Measurements from ENCODE around the gene NPAT.
A peak's percentile ranks its signal among the peaks of the same experiment; 100 is the strongest.

NPAT gene

DNA sequence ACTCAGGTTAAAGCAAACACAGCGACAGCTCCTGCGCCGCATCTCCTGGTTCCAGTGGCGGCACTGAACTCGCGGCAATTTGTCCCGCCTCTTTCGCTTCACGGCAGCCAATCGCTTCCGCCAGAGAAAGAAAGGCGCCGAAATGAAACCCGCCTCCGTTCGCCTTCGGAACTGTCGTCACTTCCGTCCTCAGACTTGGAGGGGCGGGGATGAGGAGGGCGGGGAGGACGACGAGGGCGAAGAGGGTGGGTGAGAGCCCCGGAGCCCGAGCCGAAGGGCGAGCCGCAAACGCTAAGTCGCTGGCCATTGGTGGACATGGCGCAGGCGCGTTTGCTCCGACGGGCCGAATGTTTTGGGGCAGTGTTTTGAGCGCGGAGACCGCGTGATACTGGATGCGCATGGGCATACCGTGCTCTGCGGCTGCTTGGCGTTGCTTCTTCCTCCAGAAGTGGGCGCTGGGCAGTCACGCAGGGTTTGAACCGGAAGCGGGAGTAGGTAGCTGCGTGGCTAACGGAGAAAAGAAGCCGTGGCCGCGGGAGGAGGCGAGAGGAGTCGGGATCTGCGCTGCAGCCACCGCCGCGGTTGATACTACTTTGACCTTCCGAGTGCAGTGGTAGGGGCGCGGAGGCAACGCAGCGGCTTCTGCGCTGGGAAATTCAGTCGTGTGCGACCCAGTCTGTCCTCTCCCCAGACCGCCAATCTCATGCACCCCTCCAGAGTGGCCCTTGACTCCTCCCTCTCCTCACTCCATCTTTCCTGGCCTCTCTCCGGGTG lies at the start of gene NPAT, which contains the start of gene ATM:
Gene NPAT, minus strand, starts transcription at position 65 of the 774 bp plus-strand sequence. CDS start 102 bp downstream, outside the sequence.
Gene ATM, plus strand, starts transcription at position 494 of the 774 bp plus-strand sequence. CDS start 4,558 bp downstream, outside the sequence.
- DNase-seq: peak; percentile 96 to 99

DNA sequence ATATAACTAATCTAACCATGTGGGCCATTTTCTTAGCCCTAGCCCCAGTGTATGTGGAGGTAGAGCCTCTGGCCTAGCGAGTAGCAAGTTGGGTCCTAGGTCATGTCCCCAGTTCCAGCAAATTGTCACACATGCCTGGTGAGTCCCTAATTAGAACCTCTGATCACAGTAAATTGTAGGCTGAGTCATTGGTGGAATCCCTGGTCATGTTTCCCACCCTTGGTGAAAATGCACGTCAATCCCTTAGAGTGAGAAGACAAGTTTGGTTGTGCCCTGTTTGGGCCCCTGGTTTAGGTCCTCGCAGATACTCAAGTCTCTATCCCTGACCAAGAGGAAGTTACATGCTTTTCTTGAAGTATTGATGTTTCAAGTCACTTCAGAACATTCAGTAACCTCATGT lies 47.1 kb upstream of the NPAT start:
- DNase-seq: no peak

DNA sequence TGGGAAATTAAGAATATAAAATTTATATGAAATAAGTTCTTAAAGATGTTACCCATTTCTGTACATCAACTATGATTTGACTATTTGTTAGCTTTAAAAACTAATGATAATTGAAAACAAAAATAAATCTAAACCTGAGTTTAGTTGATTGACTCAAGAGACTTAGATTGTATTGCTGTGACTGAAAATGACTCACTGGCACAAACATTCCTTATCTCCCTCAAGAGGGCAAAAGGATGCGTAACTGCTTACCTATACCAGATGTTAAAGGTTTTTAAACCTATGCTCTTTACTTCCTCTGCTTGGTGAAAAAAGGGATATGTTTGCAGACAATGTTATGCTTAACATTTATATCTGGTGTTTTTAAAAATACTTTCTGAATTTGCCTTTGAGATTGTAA lies 30.7 kb upstream of the NPAT start:
- no peak for DNase-seq

DNA sequence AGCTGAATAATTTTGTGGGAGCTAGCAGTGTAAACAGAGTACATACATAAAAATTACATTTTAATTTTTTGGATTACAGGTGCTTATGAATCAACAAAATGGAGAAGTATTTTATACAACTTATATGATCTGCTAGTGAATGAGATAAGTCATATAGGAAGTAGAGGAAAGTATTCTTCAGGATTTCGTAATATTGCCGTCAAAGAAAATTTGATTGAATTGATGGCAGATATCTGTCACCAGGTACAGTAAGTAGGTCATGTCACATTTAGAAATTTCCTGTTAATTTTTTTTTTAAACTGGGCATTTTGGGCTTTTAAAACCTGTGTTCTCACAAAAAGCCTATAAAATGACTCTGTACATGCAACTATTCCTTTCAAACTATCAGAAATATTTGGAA lies 24.4 kb upstream of the NPAT start:
- no peak for DNase-seq

DNA sequence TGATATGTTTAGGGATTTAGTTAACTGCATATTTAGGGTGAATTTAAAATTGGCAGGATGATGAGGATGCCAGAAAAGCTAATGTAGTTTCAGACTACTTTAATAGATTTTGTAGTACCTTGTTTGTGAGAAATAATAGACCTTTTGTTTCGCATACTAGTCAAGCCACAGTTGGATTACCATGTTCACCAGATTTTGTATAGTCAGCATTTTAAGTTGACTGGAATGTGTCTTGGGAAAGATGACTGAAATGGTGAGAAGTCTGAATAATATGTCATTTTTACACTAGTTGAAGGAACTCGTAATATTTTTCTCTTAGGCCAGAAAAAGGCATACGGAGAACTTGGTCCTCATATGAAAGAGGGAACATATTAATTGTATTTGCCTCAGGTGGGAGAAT lies 23.9 kb upstream of the NPAT start:
- no peak for DNase-seq

DNA sequence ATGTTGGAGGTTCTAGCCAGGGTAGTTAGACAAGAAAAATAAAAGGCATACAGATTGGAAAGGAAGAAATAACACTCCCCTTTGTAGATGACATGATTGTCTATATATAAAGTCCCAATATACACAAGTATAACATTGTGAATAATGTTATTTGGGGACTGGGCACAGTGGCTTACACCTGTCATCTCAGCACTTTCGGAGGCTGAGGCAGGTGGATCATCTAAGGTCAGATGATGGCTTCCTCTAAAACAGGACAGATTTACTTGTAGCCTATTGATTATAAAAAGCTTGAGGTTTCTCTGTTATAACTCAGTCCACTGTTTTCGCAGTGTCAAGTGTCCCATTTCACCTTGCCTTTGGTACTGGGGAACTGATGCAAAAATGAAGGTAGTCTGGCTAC lies 20.0 kb upstream of the NPAT start:
- DNase-seq: no peak

DNA sequence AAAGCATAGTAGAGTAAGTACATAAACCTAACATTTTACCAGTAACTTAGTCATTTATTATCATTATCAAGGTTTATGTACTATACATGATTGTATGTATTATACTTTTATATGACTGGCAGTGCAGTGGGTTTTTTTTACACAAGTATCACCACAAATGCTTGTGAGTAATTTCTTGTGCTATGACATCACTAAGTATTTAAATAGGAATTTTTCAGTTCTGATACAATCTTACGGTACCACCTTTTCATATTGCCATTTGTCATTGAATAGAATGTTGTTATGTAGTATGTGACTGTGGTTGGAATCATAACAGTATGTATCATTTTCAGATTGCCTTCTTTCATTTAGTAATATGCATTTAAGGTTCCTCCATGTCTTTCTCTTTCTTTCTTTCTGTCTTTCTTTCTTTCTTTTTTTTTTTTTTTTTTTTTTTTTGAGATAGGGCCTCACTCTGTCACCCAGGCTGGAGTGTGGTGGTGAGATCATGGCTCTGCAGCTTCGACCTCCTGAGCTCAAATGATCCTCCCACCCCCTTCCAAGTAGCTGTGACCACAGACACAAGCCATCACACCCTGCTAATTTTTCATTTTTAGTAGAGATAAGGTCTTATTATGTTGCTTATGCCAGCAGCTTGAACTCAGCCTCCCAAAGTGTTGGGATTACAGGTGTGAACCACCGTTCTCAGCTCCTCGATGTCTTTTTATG lies 19.0 kb upstream of the NPAT start:
- no peak for DNase-seq

DNA sequence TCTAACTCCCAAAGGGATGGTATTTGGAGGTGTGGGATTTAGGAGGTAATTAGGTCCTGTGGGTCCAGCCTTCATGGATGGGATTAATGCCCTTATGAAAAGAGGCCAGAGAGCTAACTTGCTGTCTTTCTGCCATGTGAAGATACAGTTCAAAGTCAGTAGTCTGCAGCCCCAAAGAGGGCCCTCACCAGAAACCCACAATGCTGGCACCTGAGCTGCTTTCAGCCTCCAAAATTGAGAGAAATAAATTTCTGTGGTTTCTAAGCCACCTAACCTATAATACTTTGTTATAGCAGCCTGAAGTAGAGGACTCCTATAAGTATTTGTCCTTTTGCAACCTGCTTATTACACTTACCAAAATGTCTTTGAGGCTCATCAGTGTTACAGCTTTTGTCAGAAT lies 16.6 kb upstream of the NPAT start:
- no peak for DNase-seq

DNA sequence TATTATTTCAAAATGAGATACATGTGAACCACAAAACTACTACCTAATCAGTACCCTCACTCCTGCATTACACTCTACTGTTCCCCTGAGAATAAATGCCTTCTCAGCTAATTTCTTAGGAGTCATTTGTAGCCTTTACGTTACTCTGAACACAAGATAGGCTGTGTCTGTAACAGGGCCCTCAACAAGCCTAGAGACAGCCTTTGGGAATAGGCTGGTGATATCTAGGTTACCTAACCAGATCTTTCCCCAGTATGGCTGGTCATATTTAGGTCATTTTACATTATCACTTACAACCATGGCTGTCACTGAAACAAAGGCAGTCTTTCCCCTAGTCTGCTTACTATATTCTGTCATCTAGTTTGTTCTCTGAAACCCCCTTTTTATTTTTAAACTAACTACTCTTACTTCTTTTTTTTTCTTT lies 14.6 kb upstream of the NPAT start:
- no peak for DNase-seq

DNA sequence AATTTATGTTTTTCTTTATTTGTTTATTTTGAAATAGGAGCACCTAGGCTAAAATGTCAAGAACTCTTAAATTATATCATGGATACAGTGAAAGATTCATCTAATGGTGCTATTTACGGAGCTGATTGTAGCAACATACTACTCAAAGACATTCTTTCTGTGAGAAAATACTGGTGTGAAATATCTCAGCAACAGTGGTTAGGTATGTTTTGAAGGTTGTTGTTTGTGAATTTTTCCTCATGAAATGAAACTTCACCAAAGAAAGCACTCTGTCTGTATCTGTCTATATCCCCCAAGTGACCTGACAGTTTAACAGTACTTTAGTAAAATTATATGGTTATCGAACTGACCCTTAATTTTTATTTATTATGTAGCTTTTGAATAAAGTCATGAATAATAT lies 13.2 kb upstream of the NPAT start:
- no peak for DNase-seq

DNA sequence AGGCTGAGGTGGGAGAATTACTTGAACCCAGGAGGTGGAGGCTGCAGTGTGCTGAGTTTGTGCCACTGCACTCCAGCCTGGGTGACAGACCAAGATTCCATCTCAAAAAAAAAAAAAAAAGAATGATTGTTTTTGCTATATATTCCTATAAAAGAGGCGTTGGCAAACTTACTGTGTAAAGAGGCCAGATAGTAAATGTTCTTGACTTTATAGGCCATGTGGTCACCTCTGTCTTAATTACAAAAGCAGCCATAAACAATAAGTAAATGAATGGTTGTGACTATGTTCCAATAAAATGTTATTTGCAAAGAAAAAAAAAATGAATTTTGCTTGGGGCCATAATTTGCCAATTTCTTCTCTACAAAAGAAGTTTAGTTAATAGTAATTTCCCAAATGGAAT lies 12.8 kb upstream of the NPAT start:
- no peak for DNase-seq

DNA sequence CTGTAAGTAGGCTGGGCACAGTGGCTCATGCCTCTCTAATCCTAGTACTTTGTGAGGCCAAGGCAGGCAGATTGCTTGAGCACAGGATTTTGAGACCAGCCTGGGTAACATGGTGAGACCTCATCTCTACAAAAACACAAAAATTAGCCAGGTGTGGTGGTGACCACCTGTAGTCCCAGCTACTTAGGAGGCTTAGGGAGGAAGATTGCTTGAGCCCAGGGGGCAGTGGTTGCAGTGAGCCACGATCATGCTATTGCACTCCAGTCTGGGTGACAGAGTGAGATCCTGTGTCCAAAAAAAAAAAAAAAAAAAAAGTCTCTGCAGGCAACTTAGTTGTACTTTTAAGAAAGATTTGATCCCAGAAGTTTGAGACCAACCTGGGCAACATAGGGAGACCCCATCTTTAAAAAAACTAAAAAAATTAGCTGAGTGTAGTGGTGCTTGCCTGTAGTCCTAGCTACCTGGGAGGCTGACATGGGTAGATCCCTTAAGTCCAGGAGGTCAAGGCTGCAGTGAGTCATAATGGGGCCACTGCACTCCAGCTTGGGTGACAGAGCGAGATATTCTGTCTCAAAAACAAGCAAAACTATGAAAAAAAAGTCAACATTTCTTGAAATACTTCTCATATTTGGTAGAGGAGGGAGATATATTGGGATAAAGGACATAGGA lies 11.0 kb upstream of the NPAT start:
- DNase-seq: no peak

DNA sequence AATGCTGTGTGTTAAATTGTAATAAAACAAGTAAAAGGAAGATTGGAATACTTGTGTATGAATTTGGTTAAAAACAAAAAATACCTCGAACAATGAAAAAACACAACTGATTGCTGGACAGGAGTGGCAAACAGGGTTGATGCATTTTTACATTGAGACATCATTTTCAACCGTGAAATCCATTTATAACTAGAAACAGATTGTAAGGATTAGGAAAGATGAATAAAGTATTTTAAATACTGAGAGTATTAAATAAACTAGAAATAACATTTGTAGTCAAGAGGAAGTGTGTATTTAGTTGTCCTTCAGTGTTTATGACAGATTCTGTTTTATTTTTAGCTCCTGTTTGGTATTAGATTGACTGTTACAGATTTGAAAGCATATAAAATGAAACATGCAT lies 5.8 kb upstream of the NPAT start:
- DNase-seq: no peak

DNA sequence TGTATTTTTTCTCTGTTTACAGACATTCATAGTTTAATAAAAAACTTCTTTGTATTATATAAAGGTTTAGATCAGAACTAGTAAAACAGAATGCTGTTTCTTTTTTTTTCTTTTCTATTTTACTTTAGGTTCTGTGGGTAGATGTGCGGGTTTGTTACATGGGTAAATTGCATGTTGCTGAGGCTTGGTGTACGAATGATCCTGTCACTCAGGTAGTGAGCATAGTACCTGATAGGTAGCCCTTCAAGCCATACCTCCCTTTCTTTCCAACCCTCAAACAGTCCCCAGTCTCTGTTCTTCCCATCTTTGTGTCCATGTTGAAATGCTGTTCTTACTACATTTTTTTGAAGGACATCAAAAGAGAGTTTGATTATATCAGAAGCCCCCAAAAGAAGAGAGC lies 3.6 kb upstream of the NPAT start:
- no peak for DNase-seq

DNA sequence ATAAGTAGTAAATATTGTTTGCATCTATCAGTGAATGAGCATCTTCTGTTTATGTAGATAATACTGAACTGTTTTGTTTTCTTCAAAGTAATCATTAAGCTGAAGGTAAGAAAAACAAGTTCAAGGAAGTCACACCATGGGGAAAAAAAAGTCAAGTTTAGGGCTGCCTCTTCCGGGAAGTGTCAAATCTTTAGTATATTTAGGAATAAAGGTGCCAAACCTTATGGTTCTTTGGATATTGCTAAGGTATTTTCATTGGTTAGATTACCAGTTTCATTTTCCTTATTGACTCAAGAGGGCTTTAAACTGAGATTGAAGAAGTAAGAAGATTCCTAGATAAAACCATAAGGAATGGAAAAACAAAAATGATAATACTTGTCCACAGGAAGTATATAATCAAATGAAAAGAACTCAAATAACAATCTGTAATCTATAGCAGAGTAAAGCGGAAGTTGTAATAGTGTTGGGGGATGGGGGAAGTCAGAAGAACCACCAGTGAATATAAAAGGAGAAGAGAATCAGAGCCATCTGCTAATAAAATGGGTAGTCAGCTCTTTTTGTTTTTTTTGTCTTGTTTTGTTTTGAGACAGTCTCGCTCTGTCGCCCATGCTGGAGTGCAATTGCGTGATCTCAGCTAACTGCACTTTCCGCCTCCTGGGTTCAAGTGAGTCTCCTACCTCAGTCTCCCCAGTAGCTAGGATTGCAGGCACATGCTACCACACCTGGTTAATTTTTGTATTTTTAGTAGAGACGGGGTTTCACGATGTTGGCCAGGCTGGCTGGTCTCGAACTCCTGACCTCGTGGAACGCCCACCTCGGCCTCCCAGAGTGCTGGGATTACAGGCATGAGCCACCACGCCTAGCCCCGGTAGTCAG lies 2.7 kb upstream of the NPAT start:
- no peak for DNase-seq

DNA sequence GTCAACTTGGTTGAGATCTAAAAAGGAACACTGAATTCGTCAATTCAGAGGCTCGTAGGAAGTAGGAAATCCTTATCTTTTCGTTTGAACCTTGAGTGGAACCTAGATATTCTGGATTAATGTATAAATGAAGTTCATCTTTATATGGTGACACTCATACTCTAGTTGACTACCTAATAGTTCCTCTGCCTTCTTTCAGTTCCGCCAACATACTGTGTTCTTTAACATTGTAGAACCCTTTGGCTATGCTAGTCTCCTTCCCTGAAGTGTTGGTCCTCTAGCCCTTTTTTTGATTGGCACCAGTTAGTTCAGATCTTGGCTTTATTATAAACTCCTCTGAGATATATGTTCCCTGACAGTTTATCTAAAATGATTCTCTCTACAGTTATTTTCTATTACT lies 1.9 kb upstream of the NPAT start:
- DNase-seq: no peak

DNA sequence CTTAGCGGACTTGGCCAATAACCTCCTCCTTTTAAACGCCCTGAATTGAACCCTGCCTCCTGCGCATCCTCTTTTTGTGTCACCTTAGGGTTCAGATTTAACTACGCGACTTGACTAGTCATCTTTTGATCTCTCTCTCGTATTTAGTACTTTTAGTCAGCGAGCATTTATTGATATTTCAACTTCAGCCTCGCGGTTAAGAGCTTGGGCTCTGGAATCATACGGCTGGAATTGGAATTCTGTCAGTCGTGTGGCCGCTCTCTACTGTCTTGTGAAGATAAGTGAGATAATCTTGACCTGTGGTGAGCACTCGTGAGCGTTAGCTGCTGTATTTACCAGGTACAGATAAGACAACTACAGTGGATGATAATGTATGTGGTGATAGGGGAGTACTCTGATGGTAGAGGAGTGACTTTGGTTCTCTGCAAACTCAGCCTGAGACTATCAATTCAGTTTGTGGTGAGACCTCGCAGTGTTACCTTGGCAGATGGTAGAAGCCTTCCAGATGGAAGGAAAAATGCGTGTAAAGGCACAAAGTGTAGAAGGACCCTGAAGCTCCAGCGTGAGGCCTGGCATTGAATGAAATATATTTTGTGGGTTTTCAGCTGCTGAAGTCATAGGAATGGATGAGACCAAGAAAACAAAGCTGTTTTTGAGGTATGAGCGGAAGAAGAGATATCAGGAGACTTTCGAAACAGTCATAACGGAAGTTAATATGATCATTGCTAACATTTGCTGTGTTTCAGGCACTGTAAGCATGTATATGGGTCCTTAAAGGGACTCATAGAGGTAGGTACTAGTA lies 1.1 kb upstream of the NPAT start:
- no peak for DNase-seq

DNA sequence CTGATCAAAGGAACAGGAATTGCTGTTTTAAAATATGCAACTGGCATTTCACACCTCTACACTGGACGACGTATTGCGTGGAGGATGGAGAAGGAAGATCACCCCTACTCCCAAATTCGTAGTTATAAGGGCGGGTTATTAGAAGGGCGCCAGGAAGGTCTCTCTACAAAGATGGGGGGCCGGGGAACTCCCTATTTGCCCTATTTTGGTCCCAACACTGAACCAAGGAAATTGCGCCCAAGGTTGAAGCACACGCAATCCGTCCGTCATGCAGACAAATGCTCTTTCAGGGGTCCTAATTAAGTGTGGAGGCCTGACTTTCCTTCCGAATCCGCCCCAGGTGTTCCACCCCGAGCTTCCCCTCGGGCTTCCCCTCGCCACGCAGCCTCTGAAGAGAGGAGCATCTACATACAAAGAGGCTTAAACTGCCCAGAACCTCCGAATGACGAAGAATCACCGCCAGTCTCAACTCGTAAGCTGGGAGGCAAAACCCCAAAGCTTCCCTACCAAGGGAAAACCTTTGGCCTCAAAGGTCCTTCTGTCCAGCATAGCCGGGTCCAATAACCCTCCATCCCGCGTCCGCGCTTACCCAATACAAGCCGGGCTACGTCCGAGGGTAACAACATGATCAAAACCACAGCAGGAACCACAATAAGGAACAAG lies 396 bp downstream of the NPAT start:
- DNase-seq: no peak

DNA sequence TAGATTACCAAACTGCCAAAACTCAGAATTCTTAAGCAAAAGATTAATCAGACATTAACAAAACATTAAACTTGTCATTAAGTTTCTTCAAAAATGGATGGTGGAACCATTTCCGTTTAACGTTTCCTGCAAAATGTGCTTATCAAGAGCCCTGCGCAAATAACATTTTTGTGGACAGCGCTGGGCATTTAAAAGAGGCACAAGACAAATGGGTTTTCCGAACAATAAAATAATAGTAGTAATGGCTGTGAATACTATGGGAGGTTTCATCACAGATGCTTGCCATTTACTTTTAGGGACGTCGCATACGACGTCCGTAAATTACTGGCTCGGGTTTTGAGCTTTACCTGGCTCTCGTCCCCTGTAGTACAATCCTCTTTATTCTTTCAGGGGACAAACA lies 1.1 kb downstream of the NPAT start:
- no peak for DNase-seq

DNA sequence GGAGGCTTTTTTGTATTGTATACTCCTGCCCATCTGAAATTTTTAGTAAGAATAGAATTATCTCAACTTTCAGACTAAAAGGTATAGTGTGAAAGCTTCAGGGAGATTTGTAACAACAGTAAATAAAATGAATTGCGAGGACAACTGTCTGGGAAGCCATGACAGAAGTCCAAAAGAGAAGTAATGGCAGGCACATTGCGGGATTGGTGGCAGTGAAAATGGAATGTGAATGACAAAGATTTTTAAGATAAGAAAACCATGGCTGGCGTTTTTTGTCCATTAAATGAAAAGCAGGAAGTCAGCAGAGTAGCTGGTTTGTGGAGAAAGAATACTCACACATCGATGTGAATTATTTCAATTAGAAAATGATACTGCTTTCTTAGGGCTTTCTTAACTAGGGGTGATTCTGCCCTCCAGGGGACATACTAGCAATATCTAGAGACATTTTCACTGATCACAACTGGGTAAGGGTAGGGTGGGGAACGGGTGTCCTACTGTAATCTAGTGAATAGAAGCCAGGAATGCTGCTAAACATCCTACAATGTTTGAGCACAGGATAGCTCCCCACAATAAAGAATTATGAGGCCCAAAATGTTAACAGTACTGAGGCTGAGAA lies 1.6 kb downstream of the NPAT start:
- no peak for DNase-seq
